GM18505 (cell line): Measurements from ENCODE around the gene ASB1.

ENCODE experiments used
- ATAC-seq: cut with Tn5 transposase; IDR thresholded peaks from one replicate; pipeline ENCODE4 v1.9.1; 2021; ENCODE audit not compliant: unreplicated experiment
- POLR2A ChIP-seq: IDR thresholded peaks from 4 replicates; pipeline ENCODE4 v1.6.1; 2011; ENCODE audit warnings: borderline replicate concordance; ENCODE audit not compliant: insufficient read depth, insufficient read length; ENCODE audit errors: extremely low read depth

The ASB1 gene, protein sequence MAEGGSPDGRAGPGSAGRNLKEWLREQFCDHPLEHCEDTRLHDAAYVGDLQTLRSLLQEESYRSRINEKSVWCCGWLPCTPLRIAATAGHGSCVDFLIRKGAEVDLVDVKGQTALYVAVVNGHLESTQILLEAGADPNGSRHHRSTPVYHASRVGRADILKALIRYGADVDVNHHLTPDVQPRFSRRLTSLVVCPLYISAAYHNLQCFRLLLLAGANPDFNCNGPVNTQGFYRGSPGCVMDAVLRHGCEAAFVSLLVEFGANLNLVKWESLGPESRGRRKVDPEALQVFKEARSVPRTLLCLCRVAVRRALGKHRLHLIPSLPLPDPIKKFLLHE

GRCh38 chr2:238426568-238427434 is at the start of gene ASB1:
Gene ASB1, plus strand, starts transcription at chr2:238426927. Its CDS starts 144 bp downstream, at chr2:238427071.
- TF ChIP-seq POLR2A: peak; percentile 90
- peak; percentile 80 for ATAC-seq

DNA sequence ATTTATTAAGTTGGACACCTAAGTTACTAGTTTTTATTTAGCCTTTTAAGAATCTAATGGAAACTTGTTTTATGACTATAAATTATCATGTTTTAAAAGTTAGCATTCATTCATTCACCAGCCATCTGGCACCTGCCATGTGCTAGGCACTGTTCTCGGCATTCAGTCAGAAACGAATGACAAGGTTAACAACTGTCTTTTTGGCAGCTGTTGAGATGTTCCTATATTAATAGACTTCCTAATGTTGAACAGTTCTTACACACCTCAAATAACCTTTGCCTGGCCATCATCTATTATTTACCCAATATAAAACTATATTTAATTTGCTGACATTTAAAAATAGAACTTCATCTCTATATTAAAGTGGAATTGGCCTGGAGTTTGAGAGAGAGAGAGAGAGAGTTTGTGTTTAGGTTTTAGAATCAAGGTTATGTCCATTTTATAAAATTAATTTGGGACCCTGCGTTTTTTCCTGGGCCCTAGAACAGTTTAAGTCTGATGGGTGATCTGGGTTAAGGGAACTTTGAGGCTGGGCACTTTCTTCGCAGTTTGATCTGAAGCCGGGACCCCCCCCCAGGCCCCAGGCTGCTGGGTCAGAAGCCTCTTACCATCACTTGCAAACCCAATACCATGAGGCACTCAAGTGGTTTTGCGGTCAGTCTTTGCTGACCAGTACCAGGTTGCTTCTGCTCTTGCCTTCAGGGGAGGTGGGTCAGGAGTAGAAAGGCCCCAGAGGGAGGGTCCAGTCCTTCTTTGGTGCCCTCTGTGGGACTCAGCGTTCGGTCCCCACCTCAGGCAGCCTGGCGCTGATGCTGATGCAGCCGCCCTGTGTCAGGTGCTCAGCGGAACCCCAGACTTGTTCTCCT is 48.3 kb upstream of the ASB1 start:
- no peak for TF ChIP-seq POLR2A
- ATAC-seq: no peak

GRCh38 chr2:238379096-238379810 is 47.5 kb upstream of the ASB1 start:
- ATAC-seq: no peak
- TF ChIP-seq POLR2A: no peak

DNA sequence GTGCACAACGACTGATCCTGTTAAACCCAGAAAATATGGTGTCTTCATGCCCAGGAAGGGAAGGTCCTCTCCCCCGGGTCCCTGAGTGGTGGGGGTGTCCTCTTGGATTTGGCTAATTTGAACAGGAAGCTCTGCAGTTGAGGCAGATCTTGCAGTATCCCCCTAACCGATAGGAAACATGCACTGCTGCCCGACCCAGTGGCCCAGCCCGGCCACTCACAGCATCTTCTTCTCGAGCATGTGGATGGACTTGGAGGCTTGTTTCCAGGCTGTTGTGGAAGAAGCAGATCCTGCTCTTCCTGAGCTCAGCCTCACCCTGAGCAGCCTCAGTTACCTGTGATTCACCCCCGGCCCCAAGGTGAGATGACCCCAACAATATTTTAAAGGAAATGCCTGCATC is 46.4 kb upstream of the ASB1 start:
- TF ChIP-seq POLR2A: no peak

DNA sequence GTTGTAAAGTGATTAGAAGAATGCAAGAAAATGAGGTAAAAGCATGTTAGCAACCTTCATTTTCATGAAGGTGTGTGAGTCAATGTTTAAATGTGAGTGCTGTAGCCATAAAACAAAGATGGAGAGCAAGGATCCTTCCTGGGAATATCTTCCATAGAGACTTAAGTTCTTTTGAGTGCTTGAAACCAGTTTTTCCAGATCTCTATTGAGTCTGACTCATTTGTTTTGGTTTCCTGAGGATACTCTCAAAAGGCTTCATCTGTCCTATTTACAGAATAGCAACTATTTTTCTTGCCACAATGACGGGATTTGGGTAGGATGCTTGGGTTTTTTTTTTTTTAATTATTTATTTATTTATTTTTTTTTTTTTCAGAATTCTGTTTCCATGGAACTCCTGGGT is 45.9 kb upstream of the ASB1 start:
- no peak for TF ChIP-seq POLR2A
- ATAC-seq: no peak

More for the DNA sequence above, 46.4 kb upstream of the ASB1 start:
- no peak for ATAC-seq

DNA sequence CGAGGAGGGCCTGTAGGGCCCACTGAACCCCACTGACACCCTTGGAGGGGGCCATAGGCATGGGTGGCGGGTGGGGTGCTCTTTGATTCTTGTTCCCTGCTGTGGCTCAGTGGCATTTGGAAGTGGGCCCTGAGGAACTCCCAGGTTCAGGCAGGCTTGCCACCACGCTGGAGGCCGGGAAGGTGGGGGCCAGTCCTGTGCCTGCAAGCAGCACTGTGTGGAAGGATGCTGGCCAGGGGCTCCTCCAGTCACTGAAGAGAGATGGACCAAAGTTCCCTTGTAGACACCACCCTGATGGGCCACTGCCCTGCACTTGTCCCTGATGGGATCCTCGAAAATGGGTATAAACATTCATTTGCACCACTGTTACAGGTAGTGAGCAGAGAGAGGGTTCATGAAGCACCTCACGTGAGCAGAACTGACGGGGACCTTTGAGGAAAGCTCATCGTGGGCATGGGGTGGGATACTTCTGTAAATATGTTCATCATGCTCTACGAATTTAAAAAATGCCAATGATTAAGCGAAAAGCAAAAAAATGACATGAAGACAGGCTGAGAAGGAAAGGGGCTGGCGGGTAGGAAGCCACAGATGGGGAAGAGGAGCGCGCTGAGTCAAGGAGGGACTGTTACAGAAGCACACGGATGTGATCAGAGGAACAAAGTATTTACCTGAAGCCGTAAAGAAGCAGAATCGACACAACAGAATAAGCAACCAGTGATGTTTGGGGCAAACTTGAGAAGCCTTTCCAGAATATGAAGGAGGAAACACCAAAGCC is 45.2 kb upstream of the ASB1 start:
- no peak for ATAC-seq
- TF ChIP-seq POLR2A: no peak

DNA sequence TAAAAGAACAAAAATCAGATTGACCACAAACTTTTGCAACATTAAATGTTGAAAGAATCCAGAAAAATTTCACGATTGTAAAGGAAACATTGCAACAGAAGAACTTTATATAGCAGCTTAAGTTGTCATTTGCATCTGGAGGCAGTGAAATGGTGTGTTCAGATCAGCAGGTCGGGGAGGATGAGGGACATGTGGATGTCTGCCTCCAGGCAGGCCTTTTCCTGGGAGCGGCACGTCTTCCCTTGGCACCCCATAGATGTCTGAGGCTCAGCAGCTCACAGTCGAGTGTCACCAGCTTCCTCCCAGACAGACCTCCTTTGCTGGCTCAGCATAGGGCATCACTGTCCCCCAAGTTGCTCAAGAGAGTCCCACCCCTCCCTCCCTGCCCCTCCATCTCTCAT is 44.3 kb upstream of the ASB1 start:
- no peak for ATAC-seq
- TF ChIP-seq POLR2A: no peak

DNA sequence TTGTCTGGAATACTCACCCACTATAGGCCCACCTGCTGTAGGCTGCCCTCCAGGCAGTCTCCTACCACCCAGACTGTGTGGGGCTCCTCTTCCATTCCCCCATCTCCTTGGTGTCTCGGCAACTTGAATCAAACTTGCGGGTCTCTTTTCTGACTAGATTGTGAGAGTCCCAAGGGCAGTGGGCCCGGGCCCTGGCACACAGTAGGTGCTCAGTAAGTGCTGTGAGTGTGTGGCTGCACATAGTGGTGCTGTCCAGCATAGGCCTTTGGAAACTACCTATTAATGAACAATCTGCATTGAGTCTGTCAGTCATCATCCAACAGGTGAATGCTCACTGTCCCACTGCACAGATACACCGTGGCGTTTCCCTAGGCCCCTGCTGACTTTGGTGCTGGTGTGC is 43.6 kb upstream of the ASB1 start:
- no peak for ATAC-seq
- TF ChIP-seq POLR2A: no peak

DNA sequence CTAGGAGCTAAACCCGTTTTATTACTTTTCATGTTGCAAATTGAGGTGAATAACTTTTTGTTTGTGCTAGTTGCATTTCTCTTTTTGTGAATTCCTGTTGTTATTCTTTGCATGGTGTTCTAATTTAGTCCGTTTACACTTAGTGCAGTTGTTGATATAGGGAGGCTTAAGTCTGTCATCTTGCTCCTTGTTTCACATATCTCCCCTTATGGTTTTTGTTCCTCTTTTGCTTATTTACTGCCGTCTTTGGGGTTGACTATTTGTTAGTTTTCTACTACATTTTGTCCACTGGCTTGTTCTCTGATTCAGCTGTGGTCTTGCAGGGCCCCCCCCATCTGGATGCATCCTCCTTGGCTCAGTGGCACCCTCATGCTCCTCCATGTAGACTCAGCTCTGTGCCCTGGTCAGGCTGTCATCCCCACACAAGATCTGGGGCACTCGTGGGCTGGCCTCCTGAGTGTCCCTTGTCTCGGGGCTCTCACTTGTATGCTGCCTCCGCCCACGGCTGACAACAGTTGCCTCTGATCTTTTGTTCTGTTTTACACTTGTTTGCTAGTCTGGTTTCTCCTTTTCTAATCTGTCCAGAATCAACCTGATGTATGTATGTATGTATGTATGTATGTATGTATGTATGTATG is 42.9 kb upstream of the ASB1 start:
- no peak for ATAC-seq
- no peak for TF ChIP-seq POLR2A

DNA sequence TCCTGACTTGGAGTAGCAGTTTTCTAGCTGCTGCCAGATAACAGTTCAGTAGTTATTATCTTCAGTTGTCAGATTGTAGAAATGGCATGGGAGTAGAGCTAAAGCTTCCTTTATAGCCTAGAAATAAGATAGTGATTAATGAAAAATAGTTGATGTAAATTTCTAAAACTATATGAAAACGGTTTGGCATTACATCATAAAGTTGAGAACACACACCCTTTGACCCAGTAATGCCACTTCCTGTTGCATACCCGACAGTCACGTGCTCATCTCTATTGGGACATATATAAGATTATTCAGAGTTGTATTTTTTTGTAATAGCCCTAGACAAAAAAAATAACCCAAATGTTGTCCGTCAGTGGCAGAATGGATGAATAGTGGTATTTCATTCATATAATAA is 39.4 kb upstream of the ASB1 start:
- no peak for TF ChIP-seq POLR2A
- ATAC-seq: no peak

DNA sequence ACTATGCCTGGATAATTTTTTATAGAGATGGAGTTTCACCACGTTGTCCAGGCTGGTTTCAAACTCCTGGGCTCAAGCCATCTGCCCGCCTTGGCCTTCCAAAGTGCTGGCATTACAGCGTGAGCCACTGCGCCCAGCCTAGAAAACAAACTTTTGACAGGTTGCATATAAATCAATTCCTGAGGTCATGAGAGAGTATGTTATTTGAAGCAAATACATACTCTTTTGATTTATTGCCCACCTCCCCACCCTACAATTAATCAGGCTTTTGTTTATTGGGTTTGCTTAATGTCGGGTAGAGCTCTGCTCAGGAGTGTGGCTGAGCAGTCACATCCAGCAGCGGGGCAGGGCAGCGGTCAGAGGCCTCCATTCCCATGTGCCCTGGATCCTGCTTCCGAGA is 37.9 kb upstream of the ASB1 start:
- ATAC-seq: no peak
- TF ChIP-seq POLR2A: no peak
